ENCODE data around the gene TRIP11. TPM values are rescaled to one million over a fixed set of nuclear protein-coding genes. Genes with fewer than 3 reads are reported as not detected.

TRIP11 gene
- total RNA-seq, 1 donor from 2014 or later: 37.0 TPM

DNA sequence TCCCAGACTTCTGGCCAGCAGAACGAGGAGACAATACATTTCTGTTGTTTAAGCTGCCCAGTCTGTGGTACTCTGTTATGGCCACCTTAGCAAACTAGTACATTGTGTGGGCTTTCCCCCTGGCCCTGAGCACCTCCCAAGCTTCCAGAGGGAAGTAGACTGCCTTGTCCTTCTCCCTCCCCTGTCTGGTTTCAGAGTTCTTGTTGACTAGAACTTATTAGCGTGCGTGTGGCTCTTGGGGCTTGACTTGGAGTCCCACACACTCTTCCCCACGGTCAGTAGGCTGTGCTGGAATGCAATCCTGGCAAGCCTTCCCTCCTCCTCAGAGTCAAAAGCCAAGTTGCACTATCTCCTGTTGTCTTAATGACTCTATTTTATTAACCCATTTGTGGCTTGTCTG, 120.0 kb downstream of the TRIP11 start:
- Mint-ChIP-seq H3K4me3 (ENCODE audit: low read depth) (no peak overlapping the region), H3K27me3 (ENCODE audit: low read depth) (no peaks in the 10 kb centered on the region), H3K27ac (no peak overlapping the region), H3K4me1 (ENCODE audit: low read depth) (peaks cover 1% of the 10 kb centered on the region), H3K9me3 (peaks cover 3% of the 10 kb centered on the region), H3K36me3 (ENCODE audit: low read depth) (no peaks in the 10 kb centered on the region)
- DNase-seq (ENCODE audit: low spot score): no peak
- intact Hi-C loops (cut with micrococcal nuclease): no loop called here

GRCh38 chr14:91918186-91918883, 121.5 kb downstream of the TRIP11 start:
- Mint-ChIP-seq H3K4me1 (ENCODE audit: low read depth) (peaks cover 1% of the 10 kb centered on the region), H3K36me3 (ENCODE audit: low read depth) (no peaks in the 10 kb centered on the region), H3K9me3 (peaks cover 3% of the 10 kb centered on the region), H3K27me3 (ENCODE audit: low read depth) (no peaks in the 10 kb centered on the region), H3K27ac (no peak overlapping the region), H3K4me3 (ENCODE audit: low read depth) (no peak overlapping the region)
- DNase-seq (ENCODE audit: low spot score): no peak
- intact Hi-C loops (cut with micrococcal nuclease): no loop called here

Other genes with a start within 250 kb of the TRIP11 start
- 16.1 and 19.9 TPM in 2 replicates for gene TC2N, start 172.5 kb downstream of the TRIP11 start, total RNA-seq
- gene FBLN5, start 92.4 kb downstream of the TRIP11 start, total RNA-seq: 6.2 and 6.4 TPM in 2 replicates
- 31.1 and 35.9 TPM in 2 replicates for gene ATXN3, start 66.5 kb upstream of the TRIP11 start, total RNA-seq
- gene NDUFB1, start 81.6 kb upstream of the TRIP11 start, total RNA-seq: 77.3 and 78.6 TPM in 2 replicates
- 101 and 104 TPM in 2 replicates for gene CPSF2, start 81.9 kb upstream of the TRIP11 start, total RNA-seq

All from activated T-helper 2 cell treated with anti-CD3 and anti-CD28 coated beads, Interferon-gamma antibody, Interleukin-2, Interleukin-4, amounts not matched to agents 10 μg/mL and 5 μg/mL and 100 μg/mL, durations not matched to agents 14 hours and 24 hours and 36 hours (primary cell).